Measurements from ENCODE around the gene RRP36. TPM values are rescaled to one million over a fixed set of nuclear protein-coding genes. Genes with fewer than 3 reads are reported as not detected.
"Not testable (repeated sequence)": the region's sequence is repeated elsewhere in the genome, so short reads cannot be mapped to it uniquely, and the experiment has no call there.

Gene RRP36
- total RNA-seq, 1 experiment from 2014 or later: 121 TPM

DNA sequence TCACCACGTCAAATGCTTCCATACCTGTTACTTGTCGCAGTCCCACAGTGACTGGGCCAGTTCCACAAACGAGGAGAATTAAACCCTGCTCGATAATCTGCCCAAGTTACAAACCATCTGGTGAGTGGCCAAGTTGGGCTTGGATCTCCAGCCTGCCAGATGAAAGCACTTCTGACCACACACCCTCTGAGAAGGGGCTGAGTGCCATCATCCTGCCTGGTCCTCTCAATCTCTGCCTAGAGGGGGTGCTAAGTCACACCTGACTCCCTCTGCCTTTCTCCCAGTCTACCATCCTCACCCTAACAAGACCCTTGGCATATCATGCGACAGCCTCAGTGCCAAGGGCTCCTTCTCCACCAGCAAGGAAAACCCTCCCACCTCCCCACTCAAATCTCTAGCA lies 15.8 kb downstream of the RRP36 start:
- no peak for DNase-seq (ENCODE audit: low spot score)

DNA sequence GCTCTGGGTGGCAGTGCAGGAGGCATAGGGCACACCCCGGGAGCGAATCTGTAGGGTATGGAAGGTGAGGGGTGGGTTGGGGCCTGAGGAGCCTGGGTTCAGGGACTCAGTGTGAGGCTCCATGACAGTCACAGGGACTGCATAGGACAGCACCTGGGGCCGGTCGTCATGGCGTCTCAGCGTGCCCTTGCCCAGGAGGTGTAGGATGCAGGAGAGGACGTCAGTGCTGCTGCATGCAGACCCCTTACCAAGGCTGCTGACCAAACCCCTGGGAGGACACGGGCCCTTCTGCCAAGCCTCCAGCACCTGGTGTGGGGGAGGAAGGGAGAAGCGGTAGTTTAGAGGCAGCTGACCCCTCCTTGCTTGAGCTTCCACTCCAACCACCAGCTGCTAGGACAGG lies 16.3 kb downstream of the RRP36 start:
- no peak for DNase-seq (ENCODE audit: low spot score)

DNA sequence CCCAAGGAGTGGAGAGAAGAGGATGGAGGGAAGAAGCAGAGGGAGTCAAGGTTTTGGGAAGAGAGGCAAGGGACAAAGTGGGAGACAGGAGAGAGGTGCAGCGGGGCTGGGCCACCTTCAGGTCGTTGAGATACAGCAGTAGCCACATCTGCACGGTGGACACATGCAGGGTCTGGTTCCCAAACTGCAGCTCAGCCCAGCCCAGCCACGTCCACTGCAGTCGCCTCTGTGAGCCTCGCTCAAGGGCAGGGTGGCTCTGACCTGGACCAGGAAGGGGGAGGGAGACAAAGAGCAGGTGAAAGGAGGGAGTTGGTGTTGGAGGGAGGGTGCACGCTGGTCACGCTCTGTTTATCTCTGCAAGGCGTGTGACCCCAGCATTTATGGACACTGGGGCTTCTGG lies 17.3 kb downstream of the RRP36 start:
- DNase-seq (ENCODE audit: low spot score): no peak

DNA sequence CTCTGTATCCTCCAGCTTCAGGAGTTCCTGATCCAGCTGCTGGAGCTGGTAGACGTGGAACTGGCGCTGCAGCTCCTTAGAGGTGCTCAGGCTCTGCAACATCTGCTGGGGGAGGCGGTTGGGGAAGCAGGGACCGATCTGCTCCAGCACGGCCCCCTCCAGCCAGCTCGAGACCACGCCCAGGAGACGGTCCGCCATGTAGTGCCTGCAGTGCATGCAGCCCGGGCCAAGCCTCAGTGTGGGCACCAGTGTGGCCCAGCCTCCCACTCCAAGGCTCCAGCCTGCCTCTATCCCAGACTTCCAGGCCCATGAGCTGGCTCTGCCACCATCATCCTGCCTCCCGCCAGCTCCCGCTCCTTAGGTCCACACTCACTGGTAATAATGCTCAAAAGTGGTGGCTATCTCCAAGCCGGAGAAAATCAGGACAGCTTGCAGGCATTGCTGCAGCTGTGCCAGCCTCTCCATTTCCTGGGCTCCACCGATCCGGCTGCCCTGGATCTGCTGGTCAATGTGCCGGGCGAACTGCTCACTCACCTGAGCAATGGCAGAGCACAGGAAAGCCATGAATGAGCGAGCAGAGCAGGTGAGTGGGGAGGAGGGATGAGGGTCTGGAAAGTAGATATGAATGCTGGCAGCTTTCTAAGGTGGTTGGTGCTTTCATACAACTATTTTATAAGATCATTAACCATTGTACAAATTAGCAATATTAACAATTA lies 19.3 kb downstream of the RRP36 start:
- no peak for DNase-seq (ENCODE audit: low spot score)

DNA sequence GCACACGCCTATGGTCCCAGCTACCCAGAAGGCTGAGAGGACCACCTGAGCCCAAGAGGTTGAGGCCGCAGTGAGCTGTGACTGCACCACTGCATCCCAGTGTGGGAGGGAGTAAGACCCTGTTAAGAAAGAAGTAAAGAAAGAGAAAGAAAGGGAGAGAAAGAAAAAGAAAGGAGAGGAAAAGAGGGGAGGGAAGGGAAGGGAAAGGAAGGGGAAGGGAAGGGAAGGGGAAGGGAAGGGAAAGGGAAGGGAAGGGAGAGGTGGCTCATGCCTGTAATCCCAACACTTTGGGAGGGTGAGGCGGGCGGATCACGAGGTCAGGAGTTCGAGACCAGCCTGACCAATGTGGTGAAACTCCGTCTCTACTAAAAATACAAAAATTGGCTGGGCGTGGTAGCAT lies 20.1 kb downstream of the RRP36 start:
- DNase-seq (ENCODE audit: low spot score): not testable (repeated sequence)

DNA sequence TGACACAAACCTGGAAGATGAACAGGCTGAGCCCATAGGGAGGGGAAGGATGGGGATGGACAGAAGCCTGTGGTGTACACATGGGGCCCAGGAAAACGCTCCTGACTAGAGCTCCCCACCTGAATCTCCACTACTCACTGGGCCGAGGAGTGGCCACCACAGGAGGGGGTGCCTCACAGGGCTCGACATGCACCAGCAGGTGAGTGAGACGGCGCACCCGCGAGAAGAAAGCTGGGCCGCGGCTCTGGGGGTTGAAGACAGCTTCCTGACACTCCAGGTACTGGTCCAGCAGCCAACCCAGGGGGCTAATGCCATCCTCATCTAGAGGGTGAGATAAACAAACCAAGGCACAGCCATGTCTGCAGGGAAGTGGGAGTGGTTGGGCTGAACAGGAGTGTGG lies 21.9 kb downstream of the RRP36 start:
- DNase-seq (ENCODE audit: low spot score): no peak

DNA sequence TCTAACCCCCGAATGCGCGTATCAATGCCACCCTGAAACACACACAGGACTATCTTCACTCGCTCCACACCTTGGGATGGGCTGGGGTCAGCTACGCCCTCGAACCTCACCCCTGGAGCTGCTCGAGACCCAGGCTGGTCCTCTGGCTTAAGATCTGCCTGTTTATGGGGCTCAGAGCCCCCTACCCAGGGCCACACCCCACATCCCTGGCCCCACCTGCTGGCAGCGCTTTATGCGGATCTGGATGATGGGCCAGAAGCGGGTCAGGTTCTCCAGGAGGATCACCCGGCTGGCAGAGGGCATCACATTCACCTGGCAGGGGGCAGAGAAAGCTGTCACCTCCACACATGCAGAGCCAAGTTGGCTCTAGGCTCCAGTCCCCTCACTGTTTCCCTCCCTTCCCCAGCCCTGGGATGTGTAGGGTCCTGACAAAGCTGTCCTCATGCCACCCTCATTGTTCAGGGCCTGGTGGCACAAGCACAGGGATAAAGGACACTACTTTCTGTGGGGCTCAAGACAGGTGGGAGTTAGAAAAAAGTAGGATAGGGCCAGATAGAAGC lies 24.0 kb downstream of the RRP36 start:
- DNase-seq (ENCODE audit: low spot score): no peak

DNA sequence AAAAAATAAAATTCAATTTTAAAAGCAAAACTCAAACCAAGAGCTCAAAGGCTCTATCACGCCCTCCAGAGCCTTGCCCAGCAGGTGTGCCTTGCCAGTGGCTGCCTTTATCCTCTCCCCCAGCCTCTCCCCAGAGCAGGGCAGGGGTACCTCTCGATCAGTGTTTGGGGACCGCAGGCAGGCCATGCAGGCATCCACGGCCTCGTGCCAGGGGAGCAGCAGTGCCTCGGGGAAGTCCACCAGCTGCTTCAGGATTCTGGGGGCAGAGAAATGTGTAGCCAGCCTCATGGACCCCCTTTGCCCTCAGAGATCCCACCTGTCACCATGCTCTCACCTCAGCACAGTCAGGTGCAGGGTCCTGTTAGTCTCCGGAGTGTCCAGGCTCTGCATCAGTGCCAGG lies 26.6 kb downstream of the RRP36 start:
- DNase-seq (ENCODE audit: low spot score): no peak

DNA sequence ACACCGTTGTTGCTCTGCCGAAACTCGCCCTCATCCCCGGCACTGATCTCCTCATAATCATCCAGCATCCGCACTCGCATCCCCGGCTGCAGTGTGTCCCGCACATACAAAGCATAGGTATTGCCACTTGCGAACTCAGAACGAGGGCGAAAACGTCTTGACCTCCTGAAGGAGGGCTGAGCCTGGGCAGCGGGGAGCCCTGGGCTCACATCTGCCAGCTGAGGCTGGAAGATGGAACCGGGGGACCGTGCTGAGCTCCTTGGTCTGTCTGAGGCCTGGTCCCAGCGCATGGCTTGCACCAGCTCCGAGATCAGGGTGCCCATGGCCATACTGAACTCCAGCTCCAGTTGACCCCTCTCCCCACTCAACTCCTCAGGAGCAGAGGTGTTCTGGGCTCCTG lies 29.6 kb downstream of the RRP36 start:
- DNase-seq (ENCODE audit: low spot score): no peak

DNA sequence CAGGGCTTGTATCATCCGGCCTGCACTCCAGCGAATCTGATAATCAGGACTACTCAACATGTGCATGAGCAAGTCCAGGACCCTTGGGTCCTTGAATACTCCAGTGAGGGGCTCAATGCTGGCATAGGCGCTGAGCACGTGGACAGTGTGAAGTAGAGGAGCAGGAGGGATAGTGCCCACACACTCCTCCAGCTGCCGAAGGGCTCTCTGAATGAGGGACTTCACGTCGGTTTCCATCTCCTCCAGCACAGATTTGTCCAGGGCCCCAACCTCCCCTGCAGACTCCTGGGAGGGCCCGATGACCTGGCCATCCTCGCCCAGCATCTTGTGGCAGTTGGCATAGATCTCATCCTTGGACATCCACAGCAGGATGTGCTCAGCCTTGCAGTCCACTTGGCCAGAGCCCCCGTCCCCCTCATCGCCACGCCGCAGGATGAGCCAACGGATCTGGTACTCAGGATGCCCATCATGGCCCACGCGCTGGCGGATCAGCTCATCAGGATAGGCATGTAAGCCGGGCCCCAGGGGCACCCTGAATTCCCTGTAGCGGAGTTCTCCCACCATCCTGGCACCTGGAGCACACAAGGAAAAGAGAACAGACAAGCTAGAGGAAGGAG lies 30.9 kb downstream of the RRP36 start:
- DNase-seq (ENCODE audit: low spot score): no peak

DNA sequence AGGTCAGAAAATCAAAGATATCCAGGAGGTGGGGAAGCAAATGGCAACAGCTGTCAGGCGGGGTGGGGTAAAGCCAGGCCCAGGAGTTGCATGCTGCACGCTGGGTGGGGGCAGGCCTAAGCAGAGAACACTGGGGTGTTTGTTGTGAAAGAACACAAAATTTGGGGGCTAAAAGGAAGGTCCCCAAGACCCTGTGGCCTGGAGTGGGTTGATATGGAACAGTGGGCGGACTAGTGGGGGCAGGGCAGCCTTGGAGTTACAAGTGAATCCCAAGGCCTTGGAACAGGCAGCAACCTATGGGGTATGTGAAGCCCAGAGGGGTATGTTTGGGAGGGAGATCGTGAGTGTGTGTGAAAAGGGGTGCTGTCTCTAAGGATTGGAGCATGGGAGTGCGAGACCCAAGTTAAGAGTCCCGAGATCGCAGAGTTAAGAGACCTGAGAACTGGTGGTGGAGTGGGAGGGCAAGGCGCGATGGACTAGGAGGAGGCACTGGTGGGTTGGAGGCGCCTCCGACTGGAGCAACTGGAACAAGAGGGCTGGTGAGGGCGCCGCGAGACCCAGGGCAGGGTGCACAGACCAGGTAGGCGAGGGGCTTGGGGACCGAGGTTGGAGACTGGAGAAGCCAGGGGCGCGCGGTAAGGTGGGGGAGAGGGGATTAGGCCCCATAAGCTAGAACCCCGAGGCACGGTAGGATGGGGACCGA lies 31.6 kb downstream of the RRP36 start:
- DNase-seq (ENCODE audit: low spot score): peak; percentile 13

DNA sequence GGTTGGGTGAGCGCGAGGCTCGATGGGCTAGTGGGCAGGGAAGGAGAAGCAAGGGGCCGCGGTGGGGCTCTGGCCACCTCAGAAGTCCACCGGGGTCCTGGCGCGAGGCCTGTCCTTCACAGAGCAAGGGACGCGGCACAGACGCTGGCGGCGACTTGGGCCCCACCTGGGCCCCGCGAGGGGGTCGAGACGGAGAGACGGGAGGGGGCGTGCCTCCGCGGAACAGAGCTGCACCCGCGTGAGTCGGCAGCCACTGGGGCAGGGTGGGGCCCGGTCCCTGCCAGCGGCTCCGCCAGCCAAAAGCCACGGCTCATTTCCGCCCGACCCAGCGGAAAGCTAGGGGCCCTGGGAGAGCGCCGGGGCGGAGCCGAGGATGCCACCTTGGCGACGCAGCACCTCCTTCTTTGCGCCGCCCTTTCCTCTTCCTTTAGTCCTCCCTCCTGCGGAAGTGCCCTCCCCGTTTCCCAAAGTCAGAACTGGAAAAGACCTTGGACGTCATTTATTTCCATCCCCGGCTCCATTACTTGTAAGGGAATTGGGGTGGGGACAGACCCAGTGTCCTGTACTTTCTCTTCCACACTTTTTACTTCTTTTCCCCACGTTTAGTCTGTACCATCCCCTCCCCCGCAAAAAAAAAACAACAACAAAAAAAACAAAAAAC lies 32.3 kb downstream of the RRP36 start, which contains the start of gene CUL7:
Gene CUL7, minus strand, starts transcription at position 307 of the 661 bp plus-strand sequence. CDS start 1,063 bp downstream, outside the sequence.
- peak; percentile 94 for DNase-seq (ENCODE audit: low spot score)

DNA sequence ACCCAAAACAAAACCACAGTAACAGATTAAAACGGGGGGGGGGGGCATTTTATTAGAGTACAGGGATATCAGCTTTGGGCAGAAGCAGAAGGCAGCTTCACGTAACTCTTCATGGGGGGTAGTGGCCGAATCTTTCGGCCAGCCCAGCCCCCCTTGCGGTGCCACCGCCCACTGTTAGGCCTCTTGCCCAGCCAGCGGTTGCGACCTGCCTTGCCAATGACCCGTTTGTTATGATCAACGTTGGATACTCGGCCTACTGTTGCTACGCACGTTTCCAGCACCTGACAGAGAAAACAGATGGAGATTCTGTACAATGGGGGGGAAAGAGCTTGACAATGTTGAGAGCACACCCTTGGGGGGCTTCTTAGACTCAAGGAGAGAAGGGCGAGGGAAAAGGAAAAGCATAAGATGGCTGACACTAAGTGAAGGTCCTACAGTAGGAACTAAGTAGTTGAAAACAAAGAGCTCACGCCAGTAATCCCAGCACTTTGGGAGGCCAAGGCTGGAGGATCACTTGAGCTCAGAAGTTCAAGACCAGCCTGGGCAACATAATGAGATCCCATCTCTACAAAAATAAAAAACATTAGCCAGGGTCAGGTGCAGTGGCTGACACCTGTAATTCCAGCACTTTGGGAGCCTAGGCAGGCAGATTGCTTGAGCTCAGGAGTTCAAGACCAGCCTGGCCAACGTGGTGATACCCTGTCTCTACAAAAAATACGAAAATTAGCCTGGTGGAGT lies 33.0 kb downstream of the RRP36 start:
- no peak for DNase-seq (ENCODE audit: low spot score)

DNA sequence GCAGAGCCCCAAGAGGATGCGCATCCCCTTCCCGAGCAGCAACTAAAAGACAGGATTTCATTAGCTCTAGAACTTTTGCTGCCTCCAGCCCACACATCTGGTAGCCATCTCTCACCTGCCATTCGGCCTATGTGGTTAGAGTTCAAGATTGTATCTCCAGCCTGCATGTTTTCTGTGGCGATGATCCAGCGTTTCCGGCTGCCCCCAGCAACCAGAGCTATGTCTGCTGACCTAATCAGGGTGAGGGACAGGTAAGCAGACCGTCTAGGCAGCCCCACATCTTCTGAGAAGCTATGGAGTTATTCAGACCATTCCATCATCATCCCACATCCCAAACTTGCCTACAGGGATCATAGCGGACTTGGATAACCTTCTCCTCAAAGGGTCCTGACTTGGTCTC lies 34.5 kb downstream of the RRP36 start:
- no peak for DNase-seq (ENCODE audit: low spot score)

DNA sequence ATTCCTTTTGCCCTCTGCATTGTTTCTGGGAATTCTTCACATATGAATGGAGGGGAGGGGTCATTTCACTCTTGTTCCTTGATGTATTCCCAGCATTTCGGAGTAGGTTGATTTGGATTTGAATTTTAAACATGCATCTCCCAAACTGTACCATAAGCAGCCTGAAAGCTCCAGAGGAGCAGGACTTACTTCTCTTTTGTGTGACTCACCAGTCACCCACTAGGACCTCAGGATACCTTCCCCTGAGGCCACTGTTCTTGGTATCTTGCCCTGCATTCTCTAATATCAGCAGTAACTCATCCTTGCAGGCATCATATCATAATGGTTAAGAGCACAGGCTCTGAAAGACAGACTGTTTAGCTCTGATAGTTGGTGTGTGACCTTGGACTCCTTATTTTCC lies 37.1 kb downstream of the RRP36 start:
- peak; percentile 7 for DNase-seq (ENCODE audit: low spot score)

DNA sequence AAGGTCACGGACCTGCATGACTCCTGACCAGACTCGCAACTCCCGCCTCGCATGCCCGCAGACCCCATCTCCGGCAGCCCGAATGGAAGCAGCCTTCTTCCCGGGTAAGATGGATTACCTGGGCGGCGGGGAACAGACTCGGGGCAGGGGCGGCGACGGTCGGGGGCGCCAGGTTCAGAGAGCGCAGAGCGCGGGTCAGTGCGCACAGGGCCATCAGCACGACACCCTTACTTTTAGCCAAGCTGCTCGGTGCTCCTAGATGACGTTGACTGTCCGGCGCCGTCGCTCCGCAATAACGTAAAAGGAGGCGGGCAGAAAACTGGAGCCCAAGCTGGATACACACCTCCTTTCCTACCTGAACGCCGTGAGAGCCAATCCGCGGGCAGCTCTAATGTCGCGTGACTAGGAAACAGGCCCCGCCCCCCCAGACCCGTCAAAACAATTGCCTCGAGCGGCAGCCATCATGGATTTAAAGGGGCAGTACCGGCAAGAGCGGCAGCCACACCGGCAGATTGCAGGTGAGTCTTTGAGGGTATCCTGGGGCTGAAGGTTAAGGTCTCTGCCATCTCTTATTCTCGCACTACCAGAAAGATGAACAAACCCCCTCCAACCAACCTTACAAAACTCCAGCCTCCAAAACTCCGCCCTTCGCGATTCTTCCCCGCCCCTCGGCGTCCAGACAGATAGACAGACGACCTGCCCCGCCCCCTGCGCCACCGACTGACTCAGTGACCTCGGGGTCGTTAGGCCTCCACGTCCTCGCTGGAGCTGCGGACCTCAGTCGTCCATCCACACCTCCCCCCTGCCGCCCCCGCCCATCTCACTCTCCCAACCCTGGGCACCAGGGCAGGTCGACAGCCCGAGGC lies 38.0 kb downstream of the RRP36 start, which contains the start of the genes KLC4 and MRPL2:
Gene KLC4, plus strand, starts transcription at position 464 of the 866 bp plus-strand sequence. CDS start 1,705 bp downstream, outside the sequence.
Gene MRPL2, minus strand, starts transcription at position 267 of the 866 bp plus-strand sequence. Its CDS starts 53 bp downstream, at position 214.
- DNase-seq (ENCODE audit: low spot score): peak; percentile 97

DNA sequence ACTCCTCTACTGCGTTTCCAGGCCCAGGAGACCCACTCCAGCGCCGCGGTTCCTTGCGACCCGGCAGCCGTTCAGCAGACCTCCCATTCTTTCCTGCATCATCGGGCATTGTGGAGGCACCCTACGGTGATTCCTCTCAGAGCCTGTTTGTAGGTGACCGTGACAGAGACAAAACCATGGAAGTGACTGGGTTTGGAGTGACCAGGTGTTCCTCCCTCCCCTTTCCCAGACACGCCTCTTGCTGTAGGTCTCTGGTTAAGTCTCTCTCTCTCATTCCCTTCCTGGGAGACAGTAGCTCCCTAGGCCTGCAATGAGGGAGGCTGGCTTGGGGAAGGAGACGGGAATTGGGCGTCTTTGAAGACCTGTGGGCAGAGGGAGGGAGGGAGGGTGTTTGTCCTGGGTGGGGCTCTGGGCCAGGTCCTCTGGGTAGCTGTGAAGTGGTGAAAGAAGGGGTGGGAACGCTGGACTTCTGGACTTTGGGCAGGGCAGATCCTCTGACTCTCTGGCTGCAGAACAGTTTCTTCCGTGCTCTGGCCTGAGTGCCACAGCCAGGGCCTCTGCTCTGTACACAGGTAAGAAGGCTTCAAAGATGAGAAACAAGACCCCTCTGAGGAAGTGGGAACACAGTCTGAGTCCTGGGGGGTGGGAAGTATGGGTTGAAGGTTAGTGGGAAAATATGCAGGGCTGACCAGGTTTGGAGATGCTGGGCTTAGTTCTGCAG lies 38.8 kb downstream of the RRP36 start:
- peak; percentile 18 for DNase-seq (ENCODE audit: low spot score)

DNA sequence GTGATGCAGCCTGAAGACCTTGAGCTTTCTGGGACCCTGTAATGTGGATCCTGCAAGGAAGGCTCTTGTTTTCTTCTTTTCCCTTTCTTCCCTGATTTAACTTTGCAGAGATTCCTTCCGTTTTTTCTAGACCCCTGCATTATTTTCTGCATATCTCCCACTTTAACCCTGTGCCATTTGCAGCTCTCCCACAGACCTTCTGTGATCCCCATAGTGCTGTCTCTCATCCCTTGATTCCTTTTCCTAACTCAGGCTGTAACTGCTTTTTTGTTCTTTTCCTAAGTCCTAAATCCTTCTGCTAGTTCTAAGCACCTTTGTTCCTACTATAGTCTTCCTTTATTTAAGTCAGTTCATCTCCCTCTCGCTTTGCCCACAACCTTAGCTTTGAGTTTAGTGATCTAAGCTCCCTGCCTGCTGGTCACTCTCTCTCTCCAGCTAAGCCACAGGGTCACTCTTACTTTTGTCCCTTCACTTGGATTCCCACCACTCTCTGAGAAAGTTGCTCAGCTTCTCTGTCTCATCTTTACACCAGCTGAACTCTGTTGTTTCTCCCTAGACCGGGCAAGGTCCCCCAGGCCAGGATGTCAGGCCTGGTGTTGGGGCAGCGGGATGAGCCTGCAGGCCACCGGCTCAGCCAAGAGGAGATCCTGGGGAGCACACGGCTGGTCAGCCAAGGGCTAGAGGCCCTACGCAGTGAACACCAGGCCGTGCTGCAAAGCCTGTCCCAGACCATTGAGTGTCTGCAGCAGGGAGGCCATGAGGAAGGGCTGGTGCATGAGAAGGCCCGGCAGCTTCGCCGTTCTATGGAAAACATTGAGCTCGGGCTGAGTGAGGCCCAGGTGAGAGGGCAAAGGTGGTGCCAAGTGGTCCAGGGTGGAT lies 39.6 kb downstream of the RRP36 start:
- DNase-seq (ENCODE audit: low spot score): no peak

All from A172 (cell line).